Hematopoietic multipotent progenitor cell treated with erythropoietin and hydrocortisone succinate and interleukin-3 and kit ligand, for 17 days (in vitro differentiated cells): Measurements from ENCODE around the gene COMP.

Experiments used
- DNase-seq: peaks from one replicate; pipeline ENCODE4 v3.0.0-alpha.2; 2015; ENCODE audit warnings: low spot score

The COMP gene

DNA sequence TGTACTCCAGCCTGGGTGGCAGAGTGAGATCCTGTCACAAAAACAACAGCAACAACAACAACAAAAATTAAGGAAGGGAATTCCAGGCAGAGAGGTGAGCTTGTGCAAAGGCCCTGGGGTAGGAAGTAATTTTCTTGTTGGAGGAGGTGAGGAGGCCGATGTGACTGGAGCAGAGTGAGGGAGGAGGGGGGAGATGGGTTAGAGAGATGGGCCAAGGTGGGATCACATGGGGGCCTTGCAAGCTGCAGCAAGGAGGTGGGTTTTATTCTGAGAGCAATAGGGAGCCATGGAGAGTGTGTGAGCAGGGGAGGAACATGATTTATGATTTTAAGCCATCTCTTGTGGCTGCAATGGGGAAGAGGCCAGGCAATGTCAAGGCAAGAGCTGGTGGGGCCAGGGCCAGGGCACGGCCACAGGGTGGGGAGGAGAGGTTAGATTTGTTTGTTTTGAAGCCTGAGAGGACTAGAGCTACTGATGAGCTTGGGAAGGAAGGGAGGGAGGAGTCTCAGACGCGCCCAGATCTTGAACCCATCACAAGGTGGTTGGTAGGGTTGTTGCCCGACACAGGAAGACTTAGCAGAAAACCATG lies 12.5 kb upstream of the COMP start:
- no peak for DNase-seq

DNA sequence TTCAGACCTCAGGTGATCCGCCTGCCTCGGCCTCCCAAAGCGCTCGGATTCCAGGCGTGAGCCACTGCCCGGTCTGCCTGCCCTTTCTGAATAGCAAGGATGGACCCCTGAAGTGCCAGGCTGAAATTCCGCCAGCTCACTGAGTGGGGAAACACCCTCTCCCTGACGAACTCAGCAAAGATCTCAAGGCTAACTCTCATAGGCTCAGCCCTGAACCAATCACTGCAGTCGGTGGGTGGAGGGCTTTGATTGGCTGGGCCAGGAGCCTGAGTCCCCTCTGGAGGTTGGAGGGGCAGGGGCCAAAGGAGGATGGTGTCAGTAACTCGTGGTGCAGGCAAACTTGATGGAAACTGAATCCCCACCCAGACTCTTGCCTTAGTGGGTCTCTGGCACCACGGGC lies 11.2 kb upstream of the COMP start:
- no peak for DNase-seq

DNA sequence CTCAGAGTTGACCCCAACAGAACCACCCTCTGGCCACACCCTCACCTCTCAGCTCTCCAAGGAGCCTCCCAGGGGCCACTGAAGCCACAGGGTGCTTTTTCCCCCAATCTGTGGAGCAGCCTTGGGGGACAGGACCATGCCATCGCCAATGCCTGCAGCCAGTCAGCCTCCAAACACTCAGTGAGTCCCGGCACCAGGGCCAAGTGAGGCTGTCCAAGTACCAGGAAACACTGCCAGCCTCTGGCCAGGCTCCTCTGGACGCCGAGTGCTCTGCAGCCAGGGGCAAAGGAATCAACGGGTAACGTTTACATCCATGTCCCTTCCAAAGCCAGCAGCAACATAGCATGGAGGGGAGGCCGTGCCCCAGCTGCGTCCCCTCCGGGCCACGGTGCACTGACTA lies 9.5 kb upstream of the COMP start:
- DNase-seq, result no peak

DNA sequence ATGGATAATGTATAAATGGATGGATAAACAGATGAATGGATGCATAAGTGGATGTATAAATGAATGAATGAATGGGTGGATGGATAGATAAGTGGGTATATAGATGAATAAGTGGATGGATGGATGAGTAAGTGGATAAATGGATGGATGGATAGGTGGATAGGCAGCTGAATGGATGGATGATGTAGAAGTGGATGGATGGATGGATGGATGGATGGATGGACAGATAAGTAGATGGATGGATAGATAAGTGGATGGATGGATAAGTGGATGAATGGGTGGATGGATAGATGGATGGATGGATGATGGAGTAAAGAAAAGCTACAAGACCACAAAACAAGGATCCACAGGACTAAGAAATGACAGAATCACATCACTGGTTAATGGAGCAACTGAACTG lies 9.0 kb upstream of the COMP start:
- DNase-seq, result no peak

DNA sequence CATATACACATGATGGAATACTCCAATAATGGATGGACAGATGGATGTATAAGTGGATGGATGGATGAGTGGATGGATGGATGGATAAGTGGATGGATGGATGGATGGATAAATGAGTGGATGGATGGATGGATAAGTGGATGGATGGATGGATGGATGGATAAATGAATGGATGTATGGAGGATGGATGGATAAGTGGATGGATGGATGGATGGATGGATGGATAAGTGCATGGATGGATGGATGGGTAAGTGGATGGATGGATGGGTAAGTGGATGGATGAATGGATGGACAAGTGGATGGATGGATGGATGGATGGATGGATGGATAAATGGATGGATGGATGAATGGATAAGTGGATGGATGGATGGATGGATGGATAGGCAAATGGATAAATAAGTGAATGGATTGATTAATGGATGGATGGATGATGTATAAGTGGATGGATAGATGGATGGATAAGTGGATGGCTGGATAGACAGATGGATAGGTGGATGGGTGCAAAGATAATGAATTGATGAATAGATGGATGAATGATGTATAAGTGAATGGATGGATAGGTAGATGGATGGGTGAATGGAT lies 8.4 kb upstream of the COMP start:
- DNase-seq, result no peak

DNA sequence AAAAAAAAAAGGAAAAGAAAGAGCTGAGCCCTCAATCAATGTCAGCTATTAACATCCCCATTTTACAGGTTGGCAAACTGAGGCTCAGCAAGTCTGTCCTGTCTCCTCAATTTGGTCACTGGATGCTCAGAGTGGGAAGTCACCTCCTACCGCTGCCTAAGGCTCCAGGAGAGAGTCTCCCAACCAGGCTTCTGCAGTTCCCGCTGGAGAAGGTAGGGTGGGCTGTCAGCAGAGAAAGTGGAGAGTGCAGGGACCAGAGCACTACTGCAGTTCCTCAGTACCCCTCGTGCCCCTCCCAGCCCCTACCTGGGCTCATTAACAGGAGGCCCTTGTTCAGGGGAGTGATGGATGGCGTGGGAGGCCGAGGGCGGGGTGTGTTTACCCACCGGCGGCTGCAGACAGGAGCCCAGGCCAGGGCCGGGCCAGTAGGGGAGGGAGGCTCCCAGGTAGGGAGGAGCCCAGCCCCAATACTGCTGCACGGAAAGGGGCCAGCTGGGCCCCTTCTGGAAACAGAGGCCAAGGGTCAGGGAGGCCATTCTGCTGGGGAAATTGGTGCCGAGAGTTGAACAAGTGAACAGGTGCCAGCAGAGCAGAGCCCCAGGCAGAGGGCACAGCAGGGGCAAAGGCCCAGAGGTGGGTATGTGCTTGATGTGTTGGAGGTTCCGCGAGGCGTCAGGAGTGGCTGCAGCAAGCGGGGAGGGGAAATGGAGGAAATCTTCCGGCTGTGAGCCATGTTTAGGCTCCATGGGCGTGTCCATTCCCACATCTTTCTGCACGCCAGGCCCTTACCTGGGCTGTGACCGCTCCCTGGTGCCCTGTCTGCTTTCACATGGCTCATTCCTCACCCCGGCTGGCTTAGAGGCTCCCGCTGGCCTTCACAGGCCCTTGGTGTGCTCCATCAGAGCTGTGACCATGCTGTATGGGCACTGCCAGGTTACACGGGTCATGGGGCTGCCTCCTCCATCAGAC lies 7.6 kb upstream of the COMP start:
- no peak for DNase-seq

DNA sequence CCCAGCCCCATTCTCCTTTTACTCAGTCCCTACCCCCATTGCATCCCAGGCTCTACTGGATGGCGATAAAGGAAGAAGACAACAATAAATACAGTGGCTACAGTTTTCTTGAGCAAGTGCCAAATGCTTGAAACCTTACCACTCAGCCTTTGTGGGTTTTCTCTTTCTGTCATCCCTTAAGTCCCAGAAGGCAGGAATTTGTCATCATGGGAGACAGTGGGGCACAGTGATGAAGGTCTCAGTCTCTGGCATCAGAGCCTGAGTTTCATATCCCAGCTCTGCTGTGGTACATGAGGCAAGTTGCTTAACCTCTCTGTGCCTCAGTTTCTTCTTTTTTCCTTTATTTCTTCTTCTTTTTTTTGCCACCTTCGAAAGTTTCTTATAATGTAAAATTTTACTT lies 5.1 kb upstream of the COMP start:
- DNase-seq, result no peak

DNA sequence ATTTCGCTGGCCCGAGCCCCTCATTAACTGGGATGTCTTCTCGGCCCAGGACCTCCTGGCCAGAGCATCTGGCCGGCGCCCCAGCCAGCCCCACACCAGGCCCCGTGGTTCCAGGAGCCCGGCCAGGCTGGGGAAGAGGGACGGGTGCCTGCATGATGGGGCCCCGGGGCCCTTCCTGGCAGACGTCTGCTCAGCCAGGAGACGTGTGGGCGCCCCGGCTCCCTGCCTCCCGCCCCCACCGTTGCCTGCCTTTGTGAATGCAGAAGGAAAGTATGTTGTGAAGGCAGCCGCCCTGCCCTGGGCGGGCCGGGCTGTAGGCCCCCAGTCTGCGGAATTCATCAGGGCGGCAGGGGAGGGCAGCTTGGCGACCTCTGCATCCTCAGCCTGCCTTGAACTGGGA lies 4.4 kb upstream of the COMP start:
- DNase-seq, result no peak

DNA sequence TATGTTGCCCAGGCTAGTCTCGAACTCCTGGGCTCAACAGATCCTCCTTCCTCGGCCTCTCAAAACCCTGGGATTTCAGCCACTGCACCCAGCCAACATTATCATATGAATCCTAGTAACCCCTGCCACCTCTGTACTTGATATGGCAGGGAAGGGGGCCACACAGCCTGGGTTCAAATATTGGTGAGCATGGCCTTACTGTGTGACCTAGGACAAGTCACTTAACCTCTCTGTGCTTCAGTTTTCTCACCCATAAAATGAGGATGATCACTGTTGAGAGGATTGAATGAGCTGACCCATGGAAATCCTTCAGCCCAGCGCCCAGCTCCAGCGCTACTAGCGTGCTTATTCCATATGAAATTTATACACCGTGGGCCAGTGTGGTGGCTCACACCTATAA lies 3.6 kb upstream of the COMP start:
- DNase-seq, result no peak

DNA sequence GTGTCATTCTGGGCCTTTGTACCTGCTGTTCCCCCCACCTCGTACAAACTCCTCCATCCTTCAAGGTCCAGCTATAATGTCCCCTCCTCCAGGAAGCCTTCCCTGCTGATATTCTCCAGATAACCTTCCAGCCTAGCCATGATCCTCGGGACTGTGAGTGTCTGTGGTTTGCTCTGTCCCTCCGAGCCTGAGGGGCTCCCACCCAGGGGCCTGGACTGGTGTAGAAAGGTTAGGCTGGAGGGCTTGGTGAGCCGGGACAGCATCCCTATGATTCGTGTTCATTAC lies 2.9 kb upstream of the COMP start:
- DNase-seq, result no peak

DNA sequence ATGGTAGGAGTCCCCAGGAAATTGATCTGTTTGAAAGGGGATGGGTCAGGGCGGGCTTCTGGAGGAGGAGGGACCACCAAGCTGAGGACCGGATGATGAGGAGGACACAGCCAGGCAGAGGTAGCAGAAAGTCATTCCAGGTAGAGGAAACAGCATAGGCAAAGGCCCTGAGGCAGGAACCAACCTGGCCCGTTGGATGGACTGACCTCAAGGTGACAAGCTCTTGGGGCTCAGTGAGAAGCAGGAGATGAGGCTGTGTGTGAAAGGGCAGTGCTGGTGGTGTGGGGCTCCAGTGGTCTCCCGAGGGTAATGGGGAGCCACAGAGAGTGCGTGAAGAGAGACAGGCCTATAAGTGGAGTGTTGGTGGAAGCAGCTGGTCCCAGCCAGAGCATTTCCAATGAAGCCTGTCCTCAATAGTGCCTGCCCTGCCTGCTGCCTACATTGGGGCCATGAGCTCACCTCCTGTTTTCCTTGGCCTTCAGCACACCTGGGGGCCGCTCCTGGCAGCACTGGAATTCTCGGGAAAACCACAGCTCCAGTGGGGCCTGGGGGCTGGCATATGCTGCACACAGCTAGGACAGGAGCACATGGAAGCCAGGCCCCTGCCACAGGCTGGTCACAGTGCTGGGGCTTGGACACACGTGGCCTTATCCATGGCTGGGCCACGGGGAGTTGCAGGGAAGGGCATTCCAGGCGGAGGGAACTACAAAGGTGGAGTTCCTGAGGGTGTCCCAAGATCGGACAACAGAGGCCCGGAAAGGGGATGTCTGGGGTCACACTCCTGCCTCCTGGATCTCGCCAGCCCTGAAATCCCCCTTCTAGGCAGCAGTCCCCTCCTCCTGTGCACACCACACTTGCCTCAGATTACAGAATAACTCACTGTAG lies 2.3 kb upstream of the COMP start:
- no peak for DNase-seq

DNA sequence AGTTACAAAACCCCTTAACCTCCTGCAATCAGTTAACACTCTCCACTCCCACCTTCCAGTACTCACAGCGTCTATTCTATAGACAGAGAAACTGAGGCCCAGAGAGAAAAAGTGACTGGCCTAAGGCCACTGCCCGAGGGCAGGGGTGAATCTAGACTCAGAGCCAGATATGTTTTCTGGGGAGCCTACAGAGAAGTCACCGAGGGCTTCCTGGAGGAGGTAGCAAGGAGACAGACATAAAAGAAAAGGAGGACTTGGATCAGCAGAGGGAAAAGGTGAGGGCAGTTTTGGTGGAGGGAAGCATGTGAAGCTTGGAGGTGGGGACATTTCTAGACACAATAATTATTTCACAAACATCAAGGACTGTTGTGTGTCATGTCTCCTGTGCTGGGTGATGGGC lies 1.6 kb upstream of the COMP start:
- no peak for DNase-seq

DNA sequence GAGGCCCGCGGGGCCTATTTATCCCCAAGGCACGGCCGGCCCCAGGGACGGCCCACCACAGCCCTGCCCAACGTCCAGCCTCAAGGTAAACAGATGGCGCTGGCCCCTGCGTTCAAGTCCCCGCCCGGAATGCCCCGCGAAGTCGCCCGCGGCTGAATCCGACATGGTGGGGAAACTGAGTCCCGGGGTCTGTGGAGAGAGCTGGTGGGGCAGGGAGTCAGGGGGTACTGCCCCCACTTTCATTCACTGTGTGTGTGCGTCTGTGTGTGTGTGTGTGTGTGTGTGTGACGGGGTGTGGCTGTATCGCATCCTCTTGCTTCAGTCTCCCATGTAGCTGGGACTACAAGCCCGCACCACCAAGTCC lies 192 bp upstream of the COMP start:
- no peak for DNase-seq

DNA sequence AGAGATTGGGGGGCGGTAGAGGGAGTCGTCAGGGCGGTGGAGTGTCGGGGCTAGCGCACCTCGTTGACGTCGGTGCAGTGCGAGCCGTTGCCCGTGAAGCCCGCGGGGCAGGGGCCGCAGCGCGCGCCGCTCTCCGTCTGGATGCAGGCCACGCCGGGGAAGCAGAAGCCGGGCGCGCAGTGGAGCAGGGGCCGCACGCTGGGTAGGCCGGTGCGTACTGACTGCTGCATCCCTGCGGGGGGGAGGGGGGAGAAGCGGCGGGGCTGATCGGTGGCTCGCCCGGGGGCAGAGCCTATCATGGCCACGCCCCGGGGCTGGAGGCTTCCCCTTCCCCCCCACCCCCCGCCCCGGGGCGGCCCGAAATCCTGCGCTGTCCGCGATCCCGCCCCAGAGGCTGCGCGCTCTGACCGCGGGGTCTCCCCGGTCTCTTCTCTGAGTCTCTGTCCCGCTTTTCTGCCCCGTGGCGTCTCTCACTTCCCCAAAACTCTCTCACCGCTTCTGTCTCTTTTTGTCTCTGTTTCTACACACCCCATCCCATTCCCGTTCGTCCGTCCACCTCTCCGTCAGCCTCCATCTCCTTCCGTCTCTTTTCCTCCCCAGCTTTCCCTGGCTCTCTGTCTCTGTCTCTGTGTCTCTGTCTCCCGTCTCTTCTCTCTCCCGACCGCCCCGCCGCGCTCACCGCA lies 1.1 kb downstream of the COMP start:
- no peak for DNase-seq

DNA sequence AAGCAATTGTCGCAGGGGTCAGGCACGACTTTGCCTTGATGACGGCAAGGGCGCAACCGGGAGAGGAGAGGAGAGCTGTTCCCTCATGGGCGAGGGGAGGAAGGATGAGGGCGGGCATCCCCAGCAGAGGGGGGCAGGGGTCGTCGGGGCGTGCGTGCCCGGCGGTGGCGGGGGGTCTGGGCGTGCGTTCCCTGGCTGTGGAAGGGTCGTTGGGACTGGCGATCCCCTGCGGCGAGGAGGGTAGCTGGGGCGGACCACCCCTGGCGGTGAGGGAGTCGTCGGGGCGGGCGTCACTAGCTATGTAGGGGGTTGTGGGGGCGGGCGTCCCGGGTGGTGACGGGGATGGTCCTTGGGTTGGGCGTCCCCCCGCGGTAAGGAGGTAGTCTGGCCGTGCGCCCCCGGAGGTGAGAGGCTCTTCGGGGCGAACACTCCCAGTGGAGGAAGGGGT lies 1.7 kb downstream of the COMP start:
- DNase-seq, result no peak

DNA sequence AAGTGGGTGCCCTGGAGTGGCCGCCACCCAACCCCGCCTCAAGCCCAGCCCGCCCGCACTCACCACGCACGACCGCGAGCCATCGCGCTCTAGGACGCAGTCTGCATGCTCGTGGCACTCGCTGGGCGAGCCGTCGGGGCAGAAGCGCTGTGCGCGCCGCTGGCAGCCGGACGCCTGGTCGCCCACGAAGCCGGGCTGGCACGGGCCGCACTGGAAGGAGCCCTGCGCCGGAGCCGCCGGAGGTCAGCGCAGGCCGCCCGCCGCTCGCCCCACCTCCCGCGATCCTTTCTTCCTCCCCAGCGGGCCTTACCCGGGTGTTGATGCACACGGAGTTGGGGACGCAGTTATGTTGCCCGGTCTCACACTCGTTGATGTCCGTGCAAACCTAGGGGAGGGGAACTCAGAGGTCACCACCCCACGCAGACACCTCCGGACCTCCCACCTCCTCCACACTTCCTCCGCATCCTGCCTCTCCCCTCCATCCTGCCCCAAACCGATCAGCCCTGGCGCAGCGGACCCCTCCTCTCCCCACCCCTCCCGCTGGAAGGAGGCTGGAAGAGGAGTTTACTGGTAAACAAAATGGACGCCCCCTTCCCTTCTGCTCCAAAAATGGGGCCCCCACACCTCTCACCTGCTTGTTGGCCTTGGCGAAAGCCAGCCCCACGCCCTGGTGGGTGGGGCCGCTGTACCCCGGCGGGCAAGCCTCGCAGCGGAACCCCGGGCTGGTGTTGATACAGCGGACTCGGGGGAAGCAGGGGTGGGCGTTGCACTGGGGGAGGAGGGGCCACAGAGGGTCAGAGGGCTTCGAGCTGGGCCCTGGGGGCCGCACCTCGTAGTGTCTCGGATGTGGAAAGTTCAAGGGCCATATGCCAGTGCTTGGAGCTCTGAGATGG lies 2.3 kb downstream of the COMP start:
- DNase-seq, result no peak

DNA sequence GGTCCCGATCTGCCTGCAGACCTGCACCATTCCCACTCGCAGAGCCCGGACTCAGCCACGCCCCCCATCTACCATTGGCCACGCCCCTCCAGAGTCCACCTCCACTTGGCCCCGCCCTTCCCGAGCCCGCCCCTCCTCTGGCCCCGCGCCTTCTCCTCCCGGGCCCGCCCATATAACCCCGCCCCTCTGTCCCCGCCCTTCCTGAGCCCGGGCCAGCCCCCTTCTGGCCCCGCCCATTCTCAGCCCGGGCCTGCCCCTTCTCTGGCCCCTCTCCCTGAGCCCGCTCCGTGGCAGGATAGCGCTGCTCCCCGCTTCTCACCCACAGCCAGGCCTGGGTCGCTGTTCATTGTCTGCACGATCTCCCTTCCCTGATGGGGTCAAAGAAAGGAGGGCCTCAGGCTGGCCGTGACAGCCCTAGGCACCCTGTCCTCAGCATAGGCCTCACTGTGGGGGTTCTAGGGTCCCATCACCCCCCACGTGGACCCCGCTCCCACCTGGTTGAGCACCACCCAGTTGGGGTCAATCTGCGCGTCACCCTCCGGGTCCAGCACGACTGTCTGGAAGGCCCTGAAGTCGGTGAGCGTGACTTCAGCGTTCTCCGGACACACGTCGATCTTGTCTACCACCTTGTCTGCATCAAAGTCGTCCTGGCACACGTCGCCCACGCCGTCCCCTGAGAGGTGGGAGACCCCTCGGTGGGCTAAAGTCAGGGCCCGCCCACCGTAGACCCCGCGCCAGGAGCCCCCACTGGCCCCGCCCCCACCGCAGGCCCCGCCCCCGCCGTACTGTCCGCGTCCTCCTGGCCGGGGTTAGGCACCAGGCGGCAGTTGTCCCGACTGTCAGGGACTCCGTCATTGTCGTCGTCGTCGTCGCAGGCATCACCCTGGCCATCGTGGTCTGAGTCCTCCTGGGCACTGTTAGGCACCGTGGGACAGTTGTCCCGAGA lies 5.7 kb downstream of the COMP start:
- peak; percentile 76 for DNase-seq

DNA sequence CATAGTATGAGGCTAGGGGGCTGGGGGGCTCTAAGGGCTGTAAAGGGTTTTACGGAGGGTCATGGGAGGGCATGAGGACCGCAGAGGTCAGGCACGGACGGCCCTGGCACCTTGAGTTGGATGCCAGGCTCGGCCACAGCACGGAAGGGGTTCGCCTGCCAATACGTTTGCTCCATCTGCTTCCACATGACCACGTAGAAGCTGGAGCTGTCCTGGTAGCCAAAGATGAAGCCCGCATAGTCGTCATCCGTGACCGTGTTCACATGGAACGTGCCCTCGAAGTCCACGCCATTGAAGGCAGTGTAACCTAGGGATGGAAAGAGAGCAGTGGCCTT lies 6.4 kb downstream of the COMP start:
- DNase-seq, result no peak

DNA sequence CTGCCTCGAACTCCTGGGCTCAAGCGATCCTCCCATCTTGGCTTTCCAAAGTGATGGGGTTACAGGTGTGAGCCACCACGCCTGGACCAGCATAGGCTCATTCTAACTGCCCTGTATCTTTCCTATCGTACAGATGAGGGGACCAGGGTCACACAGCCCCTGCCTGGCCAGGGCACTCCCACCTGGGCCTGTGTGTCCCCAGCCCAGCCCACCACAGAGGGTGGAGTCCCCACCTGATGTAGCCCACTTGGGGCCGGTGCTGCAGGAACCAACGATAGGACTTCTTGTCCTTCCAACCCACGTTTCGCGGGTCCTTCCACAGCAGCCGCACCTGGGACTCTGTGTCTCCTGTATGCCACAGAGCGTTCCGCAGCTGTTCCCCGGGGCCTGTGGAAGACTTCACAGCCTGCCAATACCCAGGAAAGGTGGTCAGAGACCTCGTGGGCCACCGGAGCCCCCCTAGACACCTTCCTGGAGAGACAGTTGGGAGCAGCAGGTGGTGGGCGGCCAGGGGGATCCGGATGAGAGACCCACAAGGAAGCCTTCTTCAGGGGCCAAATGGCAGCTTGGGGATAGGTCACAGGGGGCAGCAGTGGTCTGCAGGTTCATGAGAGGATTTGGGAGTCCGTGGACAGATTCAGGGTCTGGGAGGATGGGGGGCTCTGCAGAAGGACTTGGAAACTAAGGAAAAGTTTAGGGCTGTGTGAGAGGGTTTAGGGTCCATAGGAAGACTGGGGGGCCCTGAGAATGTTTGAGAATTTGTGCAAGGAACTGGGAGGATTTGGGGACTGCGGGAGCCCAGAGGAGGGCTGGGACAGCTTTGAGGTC lies 6.9 kb downstream of the COMP start:
- no peak for DNase-seq
